Measurements from ENCODE around the gene TRIM25.

GRCh38 chr17:56899403-56899802, 14.4 kb downstream of the TRIM25 start:
- no peak for TF ChIP-seq POLR2A (IDR thresholded peaks at IDR 0.05)
- no peak for TF ChIP-seq CTCF (IDR thresholded peaks at IDR 0.05)
